HFFc6 (cell line): ENCODE results near the gene ALKBH5. TPM values are rescaled to one million over a fixed set of nuclear protein-coding genes. Genes with fewer than 3 reads are reported as not detected.

Experiments used
- DNase-seq: peaks from one replicate; pipeline ENCODE4 v3.0.0-alpha.2; 2018
- H3K27ac Mint-ChIP-seq: 2 replicates; pipeline ENCODE4 v1.8.0; 2020; ENCODE audit warnings: mild to moderate bottlenecking, mixed read lengths
- H3K27me3 Mint-ChIP-seq: 2 replicates; pipeline ENCODE4 v1.8.0; 2021; ENCODE audit warnings: mild to moderate bottlenecking, moderate library complexity, mixed read lengths; ENCODE audit not compliant: insufficient read depth
- H3K36me3 Mint-ChIP-seq: 2 replicates; pipeline ENCODE4 v1.8.0; 2021; ENCODE audit warnings: low read depth, mixed read lengths
- H3K4me1 Mint-ChIP-seq: 2 replicates; pipeline ENCODE4 v1.8.0; 2020; ENCODE audit warnings: low read depth, mixed read lengths
- H3K4me3 Mint-ChIP-seq: 2 replicates; pipeline ENCODE4 v1.8.0; 2020; ENCODE audit warnings: mild to moderate bottlenecking, moderate library complexity, mixed read lengths
- H3K9me3 Mint-ChIP-seq: 2 replicates; pipeline ENCODE4 v1.8.0; 2020; ENCODE audit warnings: mild to moderate bottlenecking, mixed read lengths
- CTCF ChIP-seq: fragments of 200-600 bp; sonication (generic); IDR thresholded peaks from 2 replicates; pipeline ENCODE4 v1.5.0; 2021; ENCODE audit warnings: antibody characterized with exemption, mild to moderate bottlenecking
- total RNA-seq, 6 experiments: library from RNA; stranded (reverse); fragmentation: NEBNext Ultra II Directional; extraction: Animal tissue kit (Norgen Biotek cat#: 25700); gene quantifications; 2 replicates in 1 of 6; 3 replicates in 5 of 6; pipeline ENCODE4 v1.2.3, GENCODE V29; 2021

ALKBH5 gene
- total RNA-seq, 6 experiments from 2014 or later = 90.2 to 117 (median 103) TPM

GRCh38 chr17:18182110-18182977 is 1.3 kb upstream of the ALKBH5 start:
- Mint-ChIP-seq H3K4me1 (peaks cover 40% of the 10 kb centered on the region), H3K36me3 (peaks cover 18% of the 10 kb centered on the region)

GRCh38 chr17:18182978-18183333 is 672 bp upstream of the ALKBH5 start:
- H3K27me3 Mint-ChIP-seq = no peaks in the 10 kb centered on the region; the same call in none of the 2 replicates
- peak; percentile 71 for DNase-seq
- no peak for TF ChIP-seq CTCF
- peaks cover 46% of the 10 kb centered on the region for H3K4me1 Mint-ChIP-seq
- H3K27ac Mint-ChIP-seq = peak overlapping the region; percentile 98
- H3K36me3 Mint-ChIP-seq = peaks cover 18% of the 10 kb centered on the region
- H3K9me3 Mint-ChIP-seq = no peaks in the 10 kb centered on the region
- H3K4me3 Mint-ChIP-seq = peak overlapping the region; percentile 92

More at GRCh38 chr17:18182110-18182977, 1.3 kb upstream of the ALKBH5 start:
- no peak for TF ChIP-seq CTCF
- Mint-ChIP-seq H3K27ac (peak overlapping the region; percentile 98), H3K27me3 (no peaks in the 10 kb centered on the region; the same call in none of the 2 replicates), H3K4me3 (peak overlapping the region; percentile 92), H3K9me3 (no peaks in the 10 kb centered on the region)
- DNase-seq = no peak

GRCh38 chr17:18184143-18185031 is 759 bp downstream of the ALKBH5 start:
- Mint-ChIP-seq H3K4me3 (peak overlapping the region; percentile 92), H3K4me1 (peaks cover 54% of the 10 kb centered on the region), H3K36me3 (peaks cover 23% of the 10 kb centered on the region), H3K27me3 (no peaks in the 10 kb centered on the region; the same call in 1 of the 2 replicates), H3K27ac (peak overlapping the region; percentile 98), H3K9me3 (no peaks in the 10 kb centered on the region)
- TF ChIP-seq CTCF = no peak
- peak; percentile 33 for DNase-seq

GRCh38 chr17:18185391-18185790 is 1.8 kb downstream of the ALKBH5 start:
- Mint-ChIP-seq H3K27me3 (no peaks in the 10 kb centered on the region; the same call in 1 of the 2 replicates), H3K4me1 (peaks cover 58% of the 10 kb centered on the region), H3K9me3 (no peaks in the 10 kb centered on the region), H3K36me3 (peaks cover 23% of the 10 kb centered on the region), H3K4me3 (peak overlapping the region; percentile 92), H3K27ac (peak overlapping the region; percentile 98)
- no peak for TF ChIP-seq CTCF
- peak; percentile 55 for DNase-seq

- Mint-ChIP-seq H3K27me3 (no peaks in the 10 kb centered on the region; the same call in 1 of the 2 replicates), H3K4me1 (peaks cover 64% of the 10 kb centered on the region), H3K36me3 (peaks cover 27% of the 10 kb centered on the region), H3K9me3 (no peaks in the 10 kb centered on the region), H3K4me3 (peak overlapping the region; percentile 92), H3K27ac (peak overlapping the region; percentile 98)
- no peak for TF ChIP-seq CTCF
- DNase-seq = peak; percentile 19
These were observed 2.4 kb downstream of the ALKBH5 start for GRCh38 chr17:18185832-18186626.
